Stimulated activated naive B cell treated with anti-CD40 and anti-IgM and Interleukin-4, amounts not matched to agents 10 μg/mL and 1 μg/mL and 100 μg/mL, for 72 hours (primary cell): Measurements from ENCODE around the gene FAM161A.
"Not testable (repeated sequence)": the region's sequence is repeated elsewhere in the genome, so short reads cannot be mapped to it uniquely, and the experiment has no call there.

Experiments
- ATAC-seq, 2 donors: fragments of 150-1000 bp; cut with Tn5 transposase; replicated peaks; 2 replicates each; pipeline ENCODE4 v1.10.0; 2021; ENCODE audit warnings: moderate library complexity in 1 of 2
- DNase-seq: peaks from one replicate; pipeline ENCODE4 v3.0.0; 2021
- H3K27ac Mint-ChIP-seq: one replicate; pipeline ENCODE4 v1.8.0; 2022; ENCODE audit warnings: mild to moderate bottlenecking, mixed read lengths
- H3K27me3 Mint-ChIP-seq, 2 donors: one replicate each; pipeline ENCODE4 v1.8.0; 2022; ENCODE audit warnings: mixed read lengths in 2 of 2
- H3K36me3 Mint-ChIP-seq, 2 donors: one replicate each; pipeline ENCODE4 v1.8.0; 2022; ENCODE audit warnings: mixed read lengths in 2 of 2, mild to moderate bottlenecking in 1 of 2
- H3K4me1 Mint-ChIP-seq, 2 donors: one replicate each; pipeline ENCODE4 v1.8.0; 2022; ENCODE audit warnings: mixed read lengths in 2 of 2, mild to moderate bottlenecking in 1 of 2
- H3K4me3 Mint-ChIP-seq, 2 donors: one replicate each; pipeline ENCODE4 v1.8.0; 2022; ENCODE audit warnings: mild to moderate bottlenecking in 2 of 2, mixed read lengths in 2 of 2, moderate library complexity in 1 of 2
- H3K9me3 Mint-ChIP-seq, 2 donors: one replicate each; pipeline ENCODE4 v1.8.0; 2022; ENCODE audit warnings: mixed read lengths in 2 of 2, mild to moderate bottlenecking in 1 of 2

FAM161A gene

DNA sequence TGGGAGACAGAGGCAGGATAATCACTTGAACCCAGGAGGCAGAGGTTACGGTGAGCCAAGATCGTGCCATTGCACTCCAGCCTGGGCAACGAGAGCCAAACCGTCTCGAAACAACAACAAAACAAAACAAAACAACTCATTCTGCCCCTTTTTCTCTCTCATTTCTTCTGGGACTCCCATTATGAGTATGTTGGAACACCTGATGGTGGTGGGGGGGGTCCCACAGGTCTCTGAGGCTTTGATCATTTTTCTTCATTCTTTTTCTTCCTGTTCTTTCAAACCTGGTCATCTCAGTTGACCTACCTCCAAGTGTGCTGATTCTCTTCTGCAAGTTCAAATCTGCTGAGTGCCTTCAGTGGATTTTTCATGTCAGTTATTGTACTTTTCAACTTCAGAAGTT lies 8.2 kb upstream of the FAM161A start:
- Mint-ChIP-seq H3K9me3 (peaks cover 0 to 8% of the 10 kb centered on the region in 2 donors), H3K4me1 (peaks cover 0 to 1% of the 10 kb centered on the region in 2 donors), H3K27me3 (no peaks in the 10 kb centered on the region), H3K4me3 (no peak overlapping the region), H3K36me3 (peaks cover 48 to 73% of the 10 kb centered on the region in 2 donors), H3K27ac (no peak overlapping the region)
- no peak for ATAC-seq
- no peak for DNase-seq

DNA sequence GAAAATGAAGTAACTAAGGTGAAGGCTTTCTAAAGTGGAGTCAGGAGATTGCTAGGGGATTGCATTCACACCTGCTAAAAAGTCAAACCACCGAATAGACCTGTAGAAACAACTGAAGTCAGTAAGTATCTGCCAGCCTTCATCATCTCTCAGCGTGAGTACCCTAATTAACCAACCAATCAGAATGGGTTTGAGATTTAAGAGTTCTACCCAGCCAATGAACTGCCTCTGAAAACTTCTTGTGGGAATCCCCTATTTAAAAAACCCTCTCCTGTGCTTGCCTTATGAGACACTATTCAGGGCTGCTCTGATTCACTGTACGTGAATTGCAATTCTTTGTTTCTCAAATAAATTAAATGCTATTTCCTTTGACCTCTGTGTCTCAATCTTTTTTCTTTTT lies 3.4 kb upstream of the FAM161A start:
- H3K27me3 Mint-ChIP-seq, result no peaks in the 10 kb centered on the region
- H3K4me3 Mint-ChIP-seq, result no peak overlapping the region
- H3K27ac Mint-ChIP-seq, result no peak overlapping the region
- DNase-seq (no peak), ATAC-seq (no peak)
- H3K36me3 Mint-ChIP-seq, result peaks cover 16 to 35% of the 10 kb centered on the region in 2 donors
- H3K4me1 Mint-ChIP-seq, result peaks cover 10 to 12% of the 10 kb centered on the region in 2 donors
- H3K9me3 Mint-ChIP-seq, result peaks cover 0 to 2% of the 10 kb centered on the region in 2 donors

DNA sequence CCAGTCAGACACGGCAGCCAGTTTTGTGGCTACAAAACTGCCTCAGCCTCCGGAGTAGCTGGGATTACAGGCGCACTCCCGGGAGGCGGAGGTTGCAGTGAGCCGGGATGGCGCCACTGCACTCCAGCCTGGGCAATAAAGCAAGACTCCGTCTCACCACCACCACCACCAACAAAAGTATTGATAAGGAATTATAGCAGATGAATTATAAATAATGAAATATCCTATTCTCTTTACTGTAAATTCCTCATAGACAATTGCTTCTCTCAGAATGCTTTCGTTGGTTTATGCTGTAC lies 1.4 kb upstream of the FAM161A start:
- no peak for ATAC-seq
- Mint-ChIP-seq H3K4me1 (peaks cover 10 to 12% of the 10 kb centered on the region in 2 donors), H3K36me3 (peaks cover 9 to 24% of the 10 kb centered on the region in 2 donors), H3K9me3 (no peaks in the 10 kb centered on the region), H3K27ac (peak overlapping the region; percentile 96), H3K27me3 (no peaks in the 10 kb centered on the region), H3K4me3 (peak overlapping the region; percentile 95 to 97)
- DNase-seq, result no peak

DNA sequence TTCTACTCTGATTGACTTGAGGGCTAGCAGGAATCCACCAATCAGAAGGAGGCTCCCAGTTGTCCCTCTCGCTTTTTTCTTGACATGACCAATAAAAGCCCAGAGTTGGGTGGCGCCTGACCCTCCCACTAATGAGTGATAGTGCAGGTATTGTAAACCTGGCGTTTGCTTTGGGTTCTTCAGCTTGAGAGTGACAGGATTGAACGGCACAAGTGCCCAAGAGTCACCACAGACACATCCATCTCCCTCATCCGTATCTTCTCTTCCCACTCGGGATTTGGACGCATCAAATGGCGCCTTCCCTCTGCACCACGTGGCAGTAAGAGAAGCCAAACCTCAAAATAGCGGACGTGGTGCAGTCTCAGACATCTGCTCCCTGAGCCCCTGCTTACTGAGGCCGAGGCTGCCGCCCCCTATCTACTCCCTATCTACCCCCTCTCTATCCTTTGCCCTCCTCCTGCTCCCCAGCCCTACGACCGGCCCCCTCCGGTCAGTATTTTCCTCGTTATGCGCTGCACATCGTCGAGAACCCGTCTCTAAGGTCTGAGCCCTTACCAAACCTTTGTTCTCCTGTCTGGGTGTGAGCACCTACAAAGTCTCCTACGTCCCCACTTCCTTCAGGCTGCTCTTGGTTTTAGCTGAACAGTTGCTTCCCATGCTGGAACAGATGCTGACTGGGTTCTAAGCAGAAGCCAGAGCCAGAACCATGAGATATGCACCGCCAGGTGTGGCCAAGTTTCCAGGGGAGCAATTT lies 881 bp upstream of the FAM161A start:
- no peaks in the 10 kb centered on the region for H3K27me3 Mint-ChIP-seq

DNA sequence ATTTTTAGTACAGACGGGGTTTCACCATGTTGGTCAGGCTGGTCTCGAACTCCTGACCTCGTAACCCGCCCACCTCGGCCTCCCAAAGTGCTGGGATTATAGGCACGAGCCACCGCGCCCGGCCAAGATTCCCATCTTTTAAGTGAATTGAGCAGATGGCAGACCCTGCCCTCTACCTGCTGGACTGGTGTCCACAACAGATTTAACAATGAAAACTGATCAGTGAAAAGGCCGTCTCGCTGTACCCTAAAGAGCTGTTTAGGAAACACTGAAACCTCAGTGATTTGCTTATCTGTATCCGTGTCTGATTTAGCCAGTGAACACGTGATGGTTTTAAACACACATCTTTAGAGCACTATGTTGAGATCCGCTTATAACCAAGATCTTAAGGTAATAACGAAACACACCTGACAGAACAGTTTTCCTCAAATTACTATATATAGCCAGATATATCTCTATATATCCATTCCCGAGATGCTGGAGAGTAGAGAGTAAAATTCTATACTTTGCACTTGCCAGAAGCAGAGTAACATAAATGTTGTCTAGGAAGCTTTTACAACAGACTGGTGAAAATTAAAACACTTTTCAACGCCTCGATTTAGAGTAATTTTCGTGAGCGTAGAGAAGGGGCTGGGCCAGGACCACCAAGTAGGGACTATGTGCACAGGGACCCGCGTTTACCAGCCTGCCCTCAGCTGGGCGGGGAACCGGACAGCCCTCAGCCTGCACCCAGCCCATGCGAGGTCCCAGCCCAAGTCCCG lies 594 bp downstream of the FAM161A start:
- Mint-ChIP-seq H3K36me3 (peaks cover 5 to 6% of the 10 kb centered on the region in 2 donors), H3K4me1 (peaks cover 10 to 12% of the 10 kb centered on the region in 2 donors), H3K4me3 (peak overlapping the region; percentile 95 to 97), H3K27me3 (no peaks in the 10 kb centered on the region), H3K27ac (peak overlapping the region; percentile 96), H3K9me3 (no peaks in the 10 kb centered on the region)
- ATAC-seq (peak; percentile 67 to 68), DNase-seq (no peak)

More for the DNA sequence above, 881 bp upstream of the FAM161A start:
- peak; percentile 91 for DNase-seq
- no peaks in the 10 kb centered on the region for H3K9me3 Mint-ChIP-seq
- H3K4me3 Mint-ChIP-seq, result peak overlapping the region; percentile 95 to 97
- peaks cover 10 to 12% of the 10 kb centered on the region in 2 donors for H3K4me1 Mint-ChIP-seq
- peak; percentile 91 to 92 for ATAC-seq
- peak overlapping the region; percentile 96 for H3K27ac Mint-ChIP-seq
- peaks cover 9 to 19% of the 10 kb centered on the region in 2 donors for H3K36me3 Mint-ChIP-seq

DNA sequence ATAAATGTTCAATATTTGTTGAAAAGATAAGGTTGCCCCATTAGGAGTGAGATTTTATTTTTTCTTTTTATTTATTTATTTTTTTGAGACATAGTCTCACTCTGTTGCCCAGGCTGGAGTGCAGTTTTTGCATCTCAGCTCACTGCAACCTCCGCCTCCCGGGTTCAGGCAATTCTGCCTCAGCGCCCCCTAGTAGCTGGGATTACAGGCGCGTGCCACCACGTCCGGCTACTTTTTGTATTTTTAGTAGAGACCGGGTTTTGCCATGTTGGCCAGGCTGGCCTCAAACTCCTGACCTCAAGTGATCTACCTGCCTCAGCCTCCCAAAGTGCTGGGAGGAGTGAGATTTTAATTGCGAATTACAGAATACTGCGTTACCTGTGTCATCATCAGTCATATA lies 2.6 kb downstream of the FAM161A start:
- not testable (repeated sequence) for H3K36me3 Mint-ChIP-seq, H3K27me3 Mint-ChIP-seq, ATAC-seq, H3K9me3 Mint-ChIP-seq, H3K4me3 Mint-ChIP-seq, H3K27ac Mint-ChIP-seq, DNase-seq
- H3K4me1 Mint-ChIP-seq, result peaks cover 7 to 12% of the 10 kb centered on the region in 2 donors

DNA sequence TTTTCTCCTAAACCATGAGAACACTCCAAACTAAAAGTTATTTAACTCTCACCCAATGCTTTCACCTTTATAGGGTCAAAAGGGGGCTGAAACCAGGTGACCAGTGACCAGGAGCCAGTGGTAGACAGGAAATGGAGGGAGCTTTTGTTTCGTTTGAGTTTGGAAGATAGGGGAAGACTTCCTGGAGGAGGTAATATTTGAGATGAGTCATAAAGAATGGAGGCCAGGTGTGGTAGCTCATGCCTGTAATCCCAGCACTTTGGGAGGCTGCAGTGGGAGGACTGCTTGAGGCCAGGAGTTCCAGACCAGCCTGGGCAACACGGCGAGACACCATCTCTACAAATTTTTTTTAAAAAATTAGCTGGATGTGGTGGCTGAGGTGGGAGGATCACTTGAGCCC lies 8.5 kb downstream of the FAM161A start:
- Mint-ChIP-seq H3K9me3 (no peaks in the 10 kb centered on the region), H3K27ac (no peak overlapping the region), H3K36me3 (peaks cover 2 to 5% of the 10 kb centered on the region in 2 donors), H3K4me3 (no peak overlapping the region), H3K4me1 (no peaks in the 10 kb centered on the region), H3K27me3 (no peaks in the 10 kb centered on the region)
- no peak for DNase-seq
- ATAC-seq, result no peak

DNA sequence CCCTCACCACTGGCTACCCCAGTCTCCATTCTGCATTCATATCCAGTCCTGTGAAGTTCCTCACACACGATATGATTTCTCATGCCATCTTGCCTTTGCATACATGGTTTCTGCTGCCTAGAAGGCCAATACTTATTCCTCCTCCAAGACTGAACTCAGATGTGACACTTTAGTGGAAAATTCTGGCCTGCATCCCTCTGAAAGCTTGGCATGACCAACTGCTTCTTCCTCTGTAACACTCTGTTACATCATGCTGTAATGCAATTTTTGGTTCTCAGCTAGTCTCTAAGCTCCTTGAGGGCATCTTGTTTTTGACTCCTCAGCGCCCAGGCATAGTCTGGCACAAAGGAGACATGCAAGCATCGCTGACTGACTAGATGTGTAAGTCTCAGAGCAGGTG lies 12.6 kb downstream of the FAM161A start:
- ATAC-seq, result no peak
- H3K4me3 Mint-ChIP-seq, result no peak overlapping the region
- no peak overlapping the region for H3K27ac Mint-ChIP-seq
- H3K36me3 Mint-ChIP-seq, result peaks cover 2 to 5% of the 10 kb centered on the region in 2 donors
- no peaks in the 10 kb centered on the region for H3K27me3 Mint-ChIP-seq
- H3K9me3 Mint-ChIP-seq, result no peaks in the 10 kb centered on the region
- H3K4me1 Mint-ChIP-seq, result no peaks in the 10 kb centered on the region
- no peak for DNase-seq

DNA sequence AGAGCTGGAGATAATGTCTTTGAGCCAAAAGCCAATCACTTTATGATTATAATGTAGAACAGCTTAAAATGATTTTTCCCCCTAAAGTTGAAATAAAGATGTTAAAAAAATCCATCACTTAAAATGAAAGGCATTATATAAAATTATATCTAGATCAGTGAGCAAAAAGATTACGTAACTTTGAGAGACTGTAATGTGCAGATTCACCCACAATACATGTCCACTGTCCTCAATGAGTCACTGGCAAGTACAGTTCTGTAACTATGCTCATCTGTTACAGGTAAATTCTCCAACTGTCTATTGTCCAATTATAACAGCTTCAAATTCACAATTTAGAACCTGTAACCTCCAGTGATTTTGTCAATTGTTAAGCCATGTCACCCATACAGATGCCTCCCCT lies 19.0 kb downstream of the FAM161A start:
- peaks cover 3 to 4% of the 10 kb centered on the region in 2 donors for H3K9me3 Mint-ChIP-seq
- H3K27ac Mint-ChIP-seq, result no peak overlapping the region
- no peak for DNase-seq
- no peaks in the 10 kb centered on the region for H3K4me1 Mint-ChIP-seq
- H3K27me3 Mint-ChIP-seq, result no peaks in the 10 kb centered on the region
- peaks cover 6 to 19% of the 10 kb centered on the region in 2 donors for H3K36me3 Mint-ChIP-seq
- H3K4me3 Mint-ChIP-seq, result no peak overlapping the region
- ATAC-seq, result no peak

DNA sequence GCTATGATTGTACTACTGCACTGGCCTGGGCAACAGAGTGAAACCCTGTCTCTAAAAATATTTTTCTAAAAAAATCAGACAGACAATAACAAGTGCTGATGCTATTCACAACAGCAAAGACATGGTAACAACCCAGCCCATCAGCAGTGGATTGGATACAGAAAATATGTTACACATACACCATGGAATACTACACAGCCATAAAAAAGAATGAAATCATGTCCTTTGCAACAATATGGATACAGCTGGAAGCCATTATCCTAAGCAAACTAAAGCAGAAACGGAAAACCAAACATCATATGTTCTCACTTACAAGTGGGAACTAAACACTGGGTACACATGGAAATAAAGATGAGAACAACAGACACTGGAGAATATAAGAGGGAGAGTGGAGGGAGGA lies 19.9 kb downstream of the FAM161A start:
- peaks cover 3 to 4% of the 10 kb centered on the region in 2 donors for H3K9me3 Mint-ChIP-seq
- no peak overlapping the region for H3K27ac Mint-ChIP-seq
- ATAC-seq (no peak), DNase-seq (no peak)
- peaks cover 6 to 21% of the 10 kb centered on the region in 2 donors for H3K36me3 Mint-ChIP-seq
- no peak overlapping the region for H3K4me3 Mint-ChIP-seq
- H3K27me3 Mint-ChIP-seq, result no peaks in the 10 kb centered on the region
- no peaks in the 10 kb centered on the region for H3K4me1 Mint-ChIP-seq

DNA sequence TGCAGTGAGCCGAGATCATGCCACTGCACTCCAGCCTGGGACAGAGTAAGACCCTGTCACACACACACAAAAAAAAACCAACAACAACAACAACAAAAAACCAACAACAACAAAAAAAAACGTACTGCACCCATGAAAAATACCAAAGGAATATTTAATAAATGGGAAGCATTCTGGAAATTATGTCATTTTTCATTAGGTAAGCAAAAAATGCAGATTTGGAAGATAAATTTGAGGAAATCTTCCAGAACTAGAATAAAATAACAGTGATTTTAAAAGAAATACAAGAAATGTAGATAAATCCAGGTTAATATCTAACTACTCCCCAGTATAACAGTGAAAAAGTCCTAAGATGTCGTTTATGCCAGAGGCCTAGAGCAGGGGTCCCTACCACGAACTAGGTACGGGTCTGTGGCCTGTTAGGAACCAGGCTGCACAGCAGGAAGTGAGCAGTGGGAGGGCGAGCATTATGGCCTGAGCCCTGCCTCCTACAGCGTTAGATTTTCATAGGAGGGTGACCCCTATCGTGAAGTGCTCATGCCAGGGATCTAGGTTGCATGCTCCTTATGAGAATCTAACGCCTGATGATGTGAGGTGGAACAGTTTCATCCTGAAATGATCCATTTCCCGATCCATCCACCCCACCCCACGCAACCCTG lies 21.5 kb downstream of the FAM161A start:
- H3K27me3 Mint-ChIP-seq, result no peaks in the 10 kb centered on the region
- DNase-seq (no peak), ATAC-seq (no peak)
- H3K4me3 Mint-ChIP-seq, result no peak overlapping the region
- H3K36me3 Mint-ChIP-seq, result peaks cover 6 to 24% of the 10 kb centered on the region in 2 donors
- no peaks in the 10 kb centered on the region for H3K4me1 Mint-ChIP-seq
- H3K27ac Mint-ChIP-seq, result no peak overlapping the region
- H3K9me3 Mint-ChIP-seq, result peaks cover 3 to 4% of the 10 kb centered on the region in 2 donors

DNA sequence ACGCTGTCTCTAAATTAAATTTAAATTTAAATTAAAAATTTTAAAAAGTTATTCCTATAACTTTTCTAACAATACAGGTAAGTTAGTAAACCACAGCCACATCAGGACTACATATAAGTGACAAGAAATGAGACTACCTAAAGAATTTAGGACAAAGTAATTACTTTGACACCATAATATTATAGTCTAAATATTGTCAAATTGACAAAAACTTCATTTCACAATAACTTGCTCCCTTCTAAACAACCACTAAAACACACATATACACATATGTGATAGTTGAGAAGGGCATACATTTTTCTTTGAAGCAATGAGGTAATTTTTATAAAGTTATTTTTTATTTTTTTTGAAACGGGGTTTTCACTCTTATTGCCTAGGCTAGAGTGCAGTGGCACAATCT lies 31.6 kb downstream of the FAM161A start:
- ATAC-seq (no peak), DNase-seq (no peak)
- H3K27me3 Mint-ChIP-seq, result no peaks in the 10 kb centered on the region
- no peaks in the 10 kb centered on the region for H3K4me1 Mint-ChIP-seq
- H3K9me3 Mint-ChIP-seq, result no peaks in the 10 kb centered on the region
- no peak overlapping the region for H3K27ac Mint-ChIP-seq
- H3K4me3 Mint-ChIP-seq, result no peak overlapping the region
- H3K36me3 Mint-ChIP-seq, result no peaks in the 10 kb centered on the region

DNA sequence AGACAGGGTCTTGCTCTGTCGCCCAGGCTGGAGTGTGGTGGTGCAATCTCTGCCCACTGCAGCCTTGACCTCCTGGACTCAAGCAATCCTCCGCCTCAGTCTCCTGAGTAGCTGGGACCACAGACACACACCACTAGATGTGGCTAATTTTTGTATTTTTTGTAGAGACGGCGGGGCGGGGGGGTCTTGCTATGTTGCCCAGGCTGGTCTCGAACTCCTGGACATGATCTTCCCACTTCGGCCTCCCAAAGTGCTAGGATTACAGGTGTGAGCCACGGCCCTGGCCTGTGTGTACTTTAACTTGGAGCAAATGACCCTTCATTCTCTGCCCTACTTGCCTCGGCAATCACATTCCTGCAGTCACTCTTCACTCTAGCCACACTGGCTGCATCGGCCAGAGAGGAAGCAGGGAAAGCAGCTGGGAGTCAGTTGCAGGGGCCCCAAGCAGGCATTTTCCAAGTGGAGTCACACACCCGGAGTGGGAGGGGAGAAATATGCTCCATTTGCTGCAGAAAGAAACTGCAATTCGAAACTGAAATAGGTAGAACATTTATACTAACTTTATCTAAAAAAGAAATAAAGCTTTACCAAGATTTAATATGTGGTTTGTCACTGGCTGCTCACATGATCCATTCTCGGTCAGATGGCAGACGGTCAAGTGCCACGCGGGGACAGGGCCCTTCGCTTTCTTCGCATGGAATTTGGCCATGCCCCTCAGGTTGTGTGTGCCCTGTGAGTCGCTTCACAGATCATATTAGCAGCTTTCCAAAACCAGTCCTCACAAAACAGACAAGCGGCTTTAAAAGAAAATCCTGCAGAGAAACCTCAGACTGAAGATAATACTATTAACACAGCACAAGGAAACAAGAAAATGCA lies 37.1 kb downstream of the FAM161A start:
- Mint-ChIP-seq H3K27ac (no peak overlapping the region), H3K9me3 (no peaks in the 10 kb centered on the region), H3K36me3 (no peaks in the 10 kb centered on the region), H3K4me1 (no peaks in the 10 kb centered on the region), H3K4me3 (no peak overlapping the region), H3K27me3 (peaks cover 5 to 21% of the 10 kb centered on the region in 2 donors)
- DNase-seq (no peak), ATAC-seq (no peak)
